Cortex of kidney (tissue), 1 donor: Measurements from ENCODE around the gene P2RY14.
"Not testable (repeated sequence)": the region's sequence is repeated elsewhere in the genome, so short reads cannot be mapped to it uniquely, and the experiment has no call there.

ENCODE experiments used
- DNase-seq: peaks from one replicate; lab custom pipeline; 2025; lab: John Stamatoyannopoulos, UW

P2RY14 gene

DNA sequence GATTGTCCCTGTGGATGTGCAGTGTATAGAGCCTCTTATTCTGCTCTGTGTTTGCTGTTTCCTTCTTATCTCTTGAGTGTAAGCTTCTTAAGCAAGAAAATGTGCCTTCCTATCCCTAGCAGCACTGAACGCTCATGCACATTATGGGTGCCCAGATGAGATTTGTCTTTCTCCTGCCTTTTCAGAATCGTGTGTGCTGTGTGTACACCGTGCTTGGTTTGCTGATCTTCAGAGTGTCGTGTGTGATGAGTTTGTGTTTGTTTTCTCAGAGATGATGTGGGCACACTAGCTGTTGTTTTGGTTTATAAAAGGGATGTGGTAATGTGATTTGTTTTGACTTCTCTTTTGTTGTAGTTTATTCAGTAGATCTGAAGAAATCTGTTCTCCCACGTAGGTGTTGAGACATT, 95.1 kb downstream of the P2RY14 start:
- DNase-seq, result no peak

DNA sequence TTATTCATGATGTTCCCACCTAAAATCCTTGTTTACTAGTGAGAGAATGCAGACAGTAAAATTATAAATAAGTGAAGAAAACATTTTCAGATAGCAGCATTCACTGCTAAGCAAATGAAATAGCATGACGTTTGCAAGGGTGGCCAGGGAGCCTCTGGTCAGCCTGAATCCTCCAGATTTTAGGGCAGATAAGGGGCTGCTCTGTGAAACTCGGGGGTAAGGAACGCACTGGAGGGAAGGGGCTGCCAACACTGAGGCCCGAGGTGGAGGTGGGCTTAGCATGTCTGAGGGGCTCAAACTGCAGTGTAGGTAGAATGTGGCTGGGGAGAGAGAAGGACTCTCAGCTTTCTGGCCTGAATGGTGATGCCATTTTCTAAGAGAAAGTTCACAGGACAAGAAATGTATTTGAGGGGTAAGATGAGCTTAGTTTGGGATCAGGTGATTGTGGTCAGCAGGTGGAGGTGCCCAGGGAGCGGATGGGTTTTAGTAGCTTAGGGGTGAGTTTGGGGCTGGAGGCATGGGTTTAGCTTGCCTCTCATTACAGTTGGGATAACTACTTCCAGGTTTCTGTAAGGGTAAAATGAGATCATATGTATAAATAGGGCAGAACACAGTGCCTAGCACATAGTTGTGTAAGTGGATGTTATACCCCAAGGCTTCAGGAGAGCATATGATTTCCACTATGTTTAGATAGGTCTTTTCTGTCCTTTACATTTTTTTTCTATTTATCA, 95.8 kb downstream of the P2RY14 start:
- no peak for DNase-seq

DNA sequence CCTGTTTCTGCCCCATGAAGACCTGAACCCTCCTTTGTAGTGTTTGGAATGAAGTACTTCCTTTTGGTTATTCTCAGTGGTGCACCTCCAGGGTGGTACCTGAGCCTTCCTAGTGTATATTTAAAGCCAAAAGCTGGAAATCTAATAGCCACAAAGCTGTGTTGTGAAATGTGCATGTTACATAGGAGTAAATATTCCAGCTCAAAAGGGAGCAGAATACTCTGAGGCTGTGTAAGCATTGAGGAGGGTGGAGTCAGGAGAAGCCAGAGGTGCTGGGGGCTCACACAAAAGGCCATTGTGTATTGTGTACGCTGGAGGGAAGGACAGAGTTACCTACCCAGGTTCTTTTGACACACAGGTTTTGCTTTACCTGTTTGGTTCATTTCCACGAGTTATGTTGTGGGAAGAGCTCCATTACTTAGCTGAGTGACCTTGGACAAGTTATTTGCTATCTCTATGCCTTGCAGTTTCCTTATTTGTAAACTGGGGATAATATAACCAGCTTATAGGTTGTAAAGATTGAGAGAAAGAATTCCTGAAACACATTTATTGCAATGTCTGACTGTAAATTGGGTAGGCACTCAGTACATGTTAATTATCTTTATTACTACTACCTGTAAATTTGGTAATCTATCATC, 100.0 kb downstream of the P2RY14 start:
- DNase-seq, result no peak

DNA sequence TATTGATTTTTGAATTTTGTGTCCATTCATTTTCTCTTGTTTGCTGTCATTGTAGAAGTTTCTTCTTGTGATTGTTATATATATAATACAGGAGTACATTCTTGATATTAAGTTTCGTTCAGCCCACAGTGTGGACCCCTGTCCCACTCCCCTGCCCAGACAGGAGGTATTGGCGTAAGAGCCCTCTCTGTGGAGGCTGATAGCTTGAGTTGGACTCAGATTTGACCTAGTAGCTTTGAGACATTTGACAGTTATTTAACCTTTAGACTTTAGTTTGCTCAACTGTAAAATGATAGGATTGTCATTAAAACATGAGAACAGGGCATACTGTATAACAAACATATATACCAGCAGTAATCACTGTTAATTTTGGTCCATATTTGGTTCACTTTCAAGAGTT, 102.4 kb downstream of the P2RY14 start:
- DNase-seq, result no peak

DNA sequence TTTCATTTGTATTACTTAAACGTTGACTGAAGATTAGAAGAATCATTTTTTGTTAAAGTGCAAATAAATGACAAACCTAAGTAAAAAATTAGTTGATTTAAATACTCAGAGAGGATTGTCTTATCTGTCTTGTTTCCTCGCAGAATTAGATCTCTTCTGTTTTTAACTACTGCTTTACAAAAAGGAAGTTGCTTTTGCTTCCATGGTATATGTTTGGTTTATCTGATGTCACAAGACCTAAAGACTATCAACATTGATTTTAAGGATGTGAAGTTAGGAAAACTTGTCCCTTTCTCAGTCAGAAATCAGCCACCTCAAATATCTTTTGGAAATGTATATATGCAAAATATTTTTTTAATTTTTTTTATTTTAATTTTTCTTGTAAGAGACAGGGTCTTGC, 104.0 kb downstream of the P2RY14 start:
- DNase-seq, result no peak

DNA sequence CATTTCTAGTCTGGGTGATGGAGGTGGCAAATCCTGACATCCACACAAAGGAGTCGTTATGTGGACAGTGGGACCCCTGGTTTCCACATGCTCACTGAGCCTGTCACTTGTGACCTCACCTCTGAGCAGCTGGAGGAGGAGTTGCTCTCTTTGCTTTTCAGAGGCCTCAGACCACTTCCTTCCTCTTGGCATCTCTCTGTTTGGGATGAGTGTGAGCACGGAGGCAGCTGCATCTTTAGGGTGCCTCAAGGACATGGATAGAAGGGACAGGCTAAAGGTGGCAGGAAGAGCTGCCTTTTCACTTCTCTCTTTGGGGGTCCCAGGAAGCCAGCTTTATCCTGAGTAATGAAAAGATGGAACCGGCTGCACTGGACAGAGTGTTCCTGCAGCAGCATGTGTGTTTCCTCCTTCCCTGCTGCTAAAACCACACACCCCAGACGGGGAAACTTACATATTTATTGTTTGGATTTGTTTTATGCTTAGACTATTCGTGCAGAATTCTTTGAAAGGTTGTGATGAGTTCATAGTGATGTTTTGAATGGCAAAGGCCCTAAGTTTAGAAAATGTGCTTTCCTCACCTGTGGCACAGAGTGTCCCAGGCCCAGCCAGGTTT, 107.1 kb downstream of the P2RY14 start:
- no peak for DNase-seq

DNA sequence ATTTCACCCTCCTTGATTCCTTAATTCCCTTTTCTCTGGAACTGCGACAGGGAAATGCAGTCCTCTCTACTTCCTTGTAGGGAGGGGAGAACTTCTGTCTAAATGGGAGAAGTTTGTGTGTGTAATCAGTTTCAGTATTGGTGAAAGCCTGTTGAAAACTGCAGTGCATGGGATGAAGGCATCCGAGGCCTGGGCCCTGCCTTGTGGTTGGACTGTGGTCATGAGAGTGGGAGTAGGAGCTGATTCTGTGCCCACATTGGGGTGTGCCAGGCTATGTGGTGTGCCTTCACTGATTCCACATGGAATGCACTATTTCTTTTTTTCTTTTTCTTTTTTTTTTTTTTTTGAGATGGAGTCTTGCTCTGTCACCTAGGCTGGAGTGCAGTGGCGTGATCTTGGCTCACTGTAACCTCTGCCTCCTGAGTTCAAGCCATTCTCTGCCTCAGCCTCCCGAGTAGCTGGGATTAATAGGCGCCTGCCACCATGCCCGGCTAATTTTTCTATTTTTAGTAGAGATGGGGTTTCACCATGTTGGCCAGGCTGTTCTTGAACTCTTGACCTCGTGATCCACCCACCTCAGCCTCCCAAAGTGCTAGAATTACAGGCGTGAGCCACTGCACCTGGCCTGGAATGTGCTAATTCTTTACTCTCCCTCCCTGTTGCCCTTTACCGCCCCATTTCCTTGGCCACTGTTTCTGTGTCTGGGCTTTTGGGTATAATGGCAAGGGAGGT, 108.2 kb downstream of the P2RY14 start:
- not testable (repeated sequence) for DNase-seq

DNA sequence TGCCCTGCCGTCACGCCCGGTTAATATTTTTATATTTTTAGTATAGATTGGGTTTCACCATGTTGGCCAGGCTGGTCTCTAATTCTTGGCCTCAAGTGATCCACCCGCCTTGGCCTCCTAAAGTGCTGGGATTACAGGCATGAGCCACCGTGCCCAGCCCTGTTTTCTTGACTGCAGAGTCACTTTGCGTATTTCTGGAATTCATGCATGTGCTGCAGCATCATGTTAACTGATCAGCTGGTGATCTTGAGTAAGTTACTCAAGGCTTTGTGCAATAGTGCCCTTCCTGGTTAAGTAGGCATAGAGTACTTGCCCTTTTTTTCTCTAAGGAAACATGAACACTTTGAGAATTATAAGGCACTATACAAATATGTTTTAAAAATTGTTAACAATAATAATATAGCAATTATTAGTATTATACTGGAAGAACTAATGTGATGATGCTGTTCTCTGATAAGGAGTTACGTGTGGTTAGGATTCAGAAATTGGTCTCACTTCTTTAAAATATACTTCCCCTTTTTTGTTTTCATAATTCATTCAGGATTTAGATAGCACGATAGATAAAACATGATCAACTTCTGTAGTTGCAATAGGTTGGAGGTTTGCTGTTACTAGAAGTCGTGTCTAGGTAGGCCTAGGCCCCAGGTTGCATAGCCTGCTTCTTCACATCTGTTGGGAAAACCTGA, 108.9 kb downstream of the P2RY14 start:
- DNase-seq, result no peak

DNA sequence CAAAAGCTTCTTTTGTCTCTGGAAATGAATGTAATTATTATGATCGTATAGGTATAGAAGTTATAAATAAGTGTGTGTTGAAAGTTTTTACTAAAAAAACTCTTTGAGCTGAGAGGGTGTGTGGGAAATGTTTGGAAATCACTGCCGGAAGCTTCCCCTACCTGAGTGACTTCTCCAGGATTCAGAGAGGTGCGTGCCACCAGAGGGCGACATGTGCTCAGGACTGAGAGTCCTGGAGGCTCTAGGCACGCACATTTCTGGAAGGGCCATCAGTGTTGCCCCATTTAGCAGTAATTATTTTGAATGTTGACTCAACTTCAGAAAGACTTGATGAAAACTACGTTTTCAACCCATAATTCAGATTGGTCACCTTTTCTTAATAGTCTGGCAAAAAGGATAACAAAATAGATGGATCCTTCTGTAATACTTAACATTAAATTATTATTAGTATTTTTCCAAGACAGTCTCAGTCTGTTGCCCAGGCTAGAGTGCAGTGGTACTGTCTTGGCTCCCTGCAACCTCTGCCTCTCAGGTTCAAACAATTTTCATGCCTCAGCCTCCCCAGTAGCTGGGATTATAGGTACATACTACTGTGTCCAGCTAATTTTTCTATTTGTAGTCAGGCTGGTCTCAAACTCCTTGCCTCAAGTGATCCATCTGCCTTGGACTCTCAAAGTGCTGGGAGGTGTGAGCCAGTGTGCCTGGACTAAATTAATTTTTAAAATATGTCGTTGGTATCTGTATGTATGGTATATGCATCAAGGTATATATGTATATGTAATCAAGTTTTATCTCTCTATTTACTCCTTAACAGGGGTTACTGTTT, 109.9 kb downstream of the P2RY14 start:
- DNase-seq, result no peak

DNA sequence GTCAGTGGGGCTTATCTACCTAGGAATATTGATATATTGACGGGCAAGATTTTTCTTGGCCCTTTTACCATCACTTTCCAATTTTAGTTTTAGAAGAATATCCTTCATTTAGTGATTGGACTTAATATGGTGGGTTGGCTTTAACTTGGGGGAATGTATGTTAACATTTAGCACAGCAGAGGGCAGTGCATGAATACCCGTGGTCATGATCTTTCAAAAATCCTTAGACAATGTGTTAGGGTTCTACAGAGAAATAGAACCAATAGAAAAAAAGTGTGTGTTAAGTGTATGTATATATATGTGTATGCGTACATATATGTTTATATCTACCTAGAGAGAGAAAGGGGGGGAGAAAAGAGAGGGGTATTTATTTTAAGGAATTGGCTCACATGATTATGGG, 112.2 kb downstream of the P2RY14 start:
- DNase-seq, result no peak

DNA sequence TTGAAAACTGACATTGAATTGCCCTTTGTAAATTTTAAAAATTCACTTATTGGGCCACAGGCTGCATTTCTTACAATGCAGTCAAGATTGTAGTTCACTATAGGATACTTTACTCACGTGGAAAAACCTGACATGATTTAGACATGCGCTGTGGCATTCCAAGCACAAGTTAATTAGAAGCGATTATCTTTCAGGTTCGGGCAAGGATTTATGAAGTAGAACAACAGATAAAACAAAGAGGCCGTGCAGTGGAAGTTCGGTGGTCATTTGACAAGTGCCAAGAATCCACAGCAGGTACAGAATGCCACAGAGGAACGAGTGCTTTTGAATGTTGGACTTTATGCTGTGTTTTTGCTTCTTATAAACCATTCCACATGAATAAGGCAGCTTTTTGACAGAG, 113.1 kb downstream of the P2RY14 start:
- no peak for DNase-seq
